ENCODE data around the gene PSME1. TPM values are rescaled to one million over a fixed set of nuclear protein-coding genes. Genes with fewer than 3 reads are reported as not detected.

PSME1 gene
- total and polyA plus RNA-seq, 2 donors (not counting 3 experiments of a cell fraction or from before 2014, with no cell fraction given), result 98.1 to 135 TPM

DNA sequence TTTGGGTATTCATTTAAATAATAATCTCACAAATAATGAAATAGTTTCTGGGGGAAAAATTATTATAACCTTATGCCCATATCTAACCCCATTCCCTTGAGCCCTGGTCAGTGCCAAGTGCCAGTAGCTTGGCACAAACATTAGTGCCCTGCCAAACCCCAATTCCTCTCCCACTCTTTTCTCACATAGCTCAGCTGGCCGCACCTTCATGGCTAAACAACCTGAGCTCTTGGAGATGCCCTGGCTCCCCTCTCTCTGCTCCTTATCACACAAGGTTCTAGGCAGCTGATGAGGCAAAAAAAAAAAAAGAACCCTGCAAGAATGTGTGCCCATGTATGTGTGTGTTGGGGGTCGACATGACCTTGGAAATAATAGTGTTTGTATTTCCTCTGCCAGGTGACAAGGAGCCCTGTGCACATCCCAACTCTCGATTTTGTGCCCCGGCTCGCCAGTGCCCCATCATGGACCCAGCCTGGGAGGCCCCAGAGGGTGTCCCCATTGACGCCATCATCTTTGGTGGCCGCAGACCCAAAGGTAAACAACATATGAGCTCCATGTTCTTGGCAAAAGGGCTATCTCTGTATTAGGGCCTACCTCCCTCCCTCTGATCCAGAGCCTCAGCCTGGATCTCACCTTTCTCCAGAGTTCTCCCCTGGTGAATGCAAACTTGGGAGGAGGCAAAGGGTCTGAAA is 33.5 kb upstream of the PSME1 start:
- FAIRE-seq, result no peak
- Histone ChIP-seq H3K27me3 (ENCODE audit: control insufficient read depth in 2 of 2, insufficient read depth in 2 of 2, low read length in 2 of 2) (no peaks in the 10 kb centered on the region), H4K20me1 (replicated peaks; ENCODE audit: control insufficient read depth, extremely low read depth, insufficient read depth, low read length) (no peaks in the 10 kb centered on the region), H3K9me3 (replicated peaks; ENCODE audit: control insufficient read depth, insufficient read depth, low read length) (no peaks in the 10 kb centered on the region), H2AFZ (ENCODE audit: low read depth, low read length) (no peak overlapping the region), H3K36me3 (ENCODE audit: control insufficient read depth in 2 of 2, extremely low read depth in 1 of 2, insufficient read depth in 2 of 2, low read length in 2 of 2) (peaks cover 0 to 2% of the 10 kb centered on the region in 2 experiments), H3K9ac (replicated peaks; ENCODE audit: extremely low read depth, insufficient read depth, low read length) (no peak overlapping the region), H3K4me3 (replicated peaks in 1 of 3; ENCODE audit: insufficient read depth in 1 of 3, low read depth in 1 of 3, low read length in 3 of 3) (no peak overlapping the region), H3K4me2 (ENCODE audit: insufficient read depth, low read length) (no peak overlapping the region), H3K79me2 (ENCODE audit: control insufficient read depth, insufficient read depth, low read length) (no peaks in the 10 kb centered on the region), H3K27ac (ENCODE audit: insufficient read depth, low read depth, low read length) (no peak overlapping the region), H3K9me1 (replicated peaks; ENCODE audit: control insufficient read depth, extremely low read depth, insufficient read depth, low read length) (no peaks in the 10 kb centered on the region), H3K4me1 (ENCODE audit: control insufficient read depth, extremely low read depth, insufficient read depth, low read length) (peaks cover 11% of the 10 kb centered on the region)
- dilution Hi-C loops (cut with MboI; ENCODE audit: extremely low pct_ligation_motif_present, low sequenced_read_pairs) (no loop called here), intact Hi-C loops (cut with micrococcal nuclease) (no loop called here)
- ChIA-PET CTCF (interaction anchor here (1.5 to 11.7 kb wide), 2 partner anchors 12 to 46 kb away, joined by 3 to 420 read pairs; no protein-coding TSS in a partner anchor), POLR2A (interaction anchor here (1.4 kb wide), 1 partner anchor 8 kb away, joined by 4 read pairs; the partner anchor contains the start of gene PCK2)
- TF ChIP-seq, protein P1, sequence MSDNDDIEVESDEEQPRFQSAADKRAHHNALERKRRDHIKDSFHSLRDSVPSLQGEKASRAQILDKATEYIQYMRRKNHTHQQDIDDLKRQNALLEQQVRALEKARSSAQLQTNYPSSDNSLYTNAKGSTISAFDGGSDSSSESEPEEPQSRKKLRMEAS (IDR thresholded peaks at IDR 0.05; ENCODE audit: insufficient read depth, insufficient read length), result no peak
- TF ChIP-seq MYC (IDR thresholded peaks at IDR 0.05; ENCODE audit: low read depth, low read length) (no peak), JUN (IDR thresholded peaks at IDR 0.05; ENCODE audit: borderline replicate concordance, insufficient read depth, insufficient read length, low read depth) (no peak), EZH2 (IDR thresholded peaks at IDR 0.05; ENCODE audit: borderline replicate concordance, low read depth, low read length, severe bottlenecking) (no peak), FOS (IDR thresholded peaks at IDR 0.05; ENCODE audit: borderline replicate concordance, insufficient read depth, low read length) (no peak), POLR2AphosphoS5 (IDR thresholded peaks at IDR 0.05; ENCODE audit: insufficient read depth, low read depth, low read length) (no peak), POLR2A (IDR thresholded peaks at IDR 0.05; ENCODE audit: low read depth, low read length) (no peak), GATA2 (IDR thresholded peaks at IDR 0.05; ENCODE audit: insufficient read depth, insufficient read length, low read depth, low read length) (no peak)
- TF ChIP-seq, protein P2, sequence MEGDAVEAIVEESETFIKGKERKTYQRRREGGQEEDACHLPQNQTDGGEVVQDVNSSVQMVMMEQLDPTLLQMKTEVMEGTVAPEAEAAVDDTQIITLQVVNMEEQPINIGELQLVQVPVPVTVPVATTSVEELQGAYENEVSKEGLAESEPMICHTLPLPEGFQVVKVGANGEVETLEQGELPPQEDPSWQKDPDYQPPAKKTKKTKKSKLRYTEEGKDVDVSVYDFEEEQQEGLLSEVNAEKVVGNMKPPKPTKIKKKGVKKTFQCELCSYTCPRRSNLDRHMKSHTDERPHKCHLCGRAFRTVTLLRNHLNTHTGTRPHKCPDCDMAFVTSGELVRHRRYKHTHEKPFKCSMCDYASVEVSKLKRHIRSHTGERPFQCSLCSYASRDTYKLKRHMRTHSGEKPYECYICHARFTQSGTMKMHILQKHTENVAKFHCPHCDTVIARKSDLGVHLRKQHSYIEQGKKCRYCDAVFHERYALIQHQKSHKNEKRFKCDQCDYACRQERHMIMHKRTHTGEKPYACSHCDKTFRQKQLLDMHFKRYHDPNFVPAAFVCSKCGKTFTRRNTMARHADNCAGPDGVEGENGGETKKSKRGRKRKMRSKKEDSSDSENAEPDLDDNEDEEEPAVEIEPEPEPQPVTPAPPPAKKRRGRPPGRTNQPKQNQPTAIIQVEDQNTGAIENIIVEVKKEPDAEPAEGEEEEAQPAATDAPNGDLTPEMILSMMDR (IDR thresholded peaks at IDR 0.05; ENCODE audit: extremely low read depth in 1 of 2, insufficient read depth in 1 of 2, low read depth in 1 of 2, low read length in 2 of 2), result no peak
- BruUV-seq (replicated peaks), result no TSS peak
- no peak for DNase-seq (ENCODE audit: low read depth, low spot score)

All from endothelial cell of umbilical vein (primary cell).